Stomach (tissue), 9 donors: ENCODE results near the gene ACP4. TPM values are rescaled to one million over a fixed set of nuclear protein-coding genes. Genes with fewer than 3 reads are reported as not detected.

Experiments
- DNase-seq, 2 donors: peaks; one replicate each; pipeline versions ENCODE4 v3.0.0 to v3.0.0-alpha.2; 2013 to 2019
- H3K27ac ChIP-seq, 5 donors: fragments of 200-600 bp in 4 of 5; sonication (generic) in 4 of 5; one replicate each; pipeline ENCODE4 v1.5.1; 2013 to 2019; ENCODE audit warnings: mild to moderate bottlenecking in 1 of 5, moderate library complexity in 1 of 5
- H3K27me3 ChIP-seq, 3 donors: fragments of 200-600 bp; sonication (generic); one replicate each; pipeline ENCODE4 v1.5.1; 2017 to 2019; ENCODE audit warnings: mixed run types in 1 of 3
- H3K36me3 ChIP-seq, 4 donors: fragments of 200-600 bp; sonication (generic); 1 replicate in 3 of 4; 2 replicates in 1 of 4; pipeline ENCODE4 v1.5.1; 2016 to 2019
- H3K4me1 ChIP-seq, 4 donors: fragments of 200-600 bp; sonication (generic); one replicate each; pipeline ENCODE4 v1.5.1; 2016 to 2019
- H3K4me3 ChIP-seq, 4 donors: fragments of 200-600 bp; sonication (generic) in 3 of 4; one replicate each; pipeline ENCODE4 v1.5.1; 2016 to 2019; ENCODE audit warnings: mild to moderate bottlenecking in 1 of 4
- H3K9me3 ChIP-seq, 4 donors: fragments of 200-600 bp; sonication (generic); one replicate each; pipeline ENCODE4 v1.5.1; 2016 to 2019
- EP300 ChIP-seq: sonication (generic); formaldehyde crosslinking; IDR thresholded peaks from one replicate; pipeline ENCODE4 v1.6.1; 2017; ENCODE audit warnings: antibody characterized with exemption
- POLR2A ChIP-seq, 4 donors: fragments of 450-650 bp; IDR thresholded peaks; one replicate each; pipeline ENCODE4 v1.6.1; 2016; ENCODE audit warnings: antibody characterized with exemption in 4 of 4, control low read depth in 2 of 4, mild to moderate bottlenecking in 1 of 4, moderate library complexity in 1 of 4
- POLR2AphosphoS5 ChIP-seq, 3 donors: sonication (generic); formaldehyde crosslinking; IDR thresholded peaks; one replicate each; pipeline ENCODE4 v1.6.1; 2016; ENCODE audit warnings: antibody characterized with exemption in 3 of 3
- WGBS, 5 donors: extraction: QIAGEN DNeasy Blood & Tissue Kit in 3 of 5; methylation state at CpG; one replicate each; pipeline versions ENCODE4 v1.1.5 to v1.1.7; 2013 to 2018; 5-methylcytosine and 5-hydroxymethylcytosine counted together
- intact Hi-C: fragments of 100-400 bp; cut with DNase I; formaldehyde crosslinking; loops from one replicate; pipeline ENCODE4 v1.15.1; 2023; ENCODE audit warnings: low total_unique reads
- polyA plus RNA-seq, 3 donors: library from polyadenylated mRNA; stranded (reverse); fragments of 200-250 nt; gene quantifications; one replicate each; pipeline ENCODE4 v1.2.3, GENCODE V29; 2013
- total RNA-seq, 5 donors: library from RNA; depleted of rRNA; stranded (reverse); fragments of >200 nt; gene quantifications; one replicate each; pipeline versions ENCODE4 v1.1.0 to v1.2.3, GENCODE V29; 2014 to 2016
- TF ChIP-seq, protein P1 (sequence below), 7 experiments: fragments of 450-650 bp in 4 of 7; fragments of 200-600 bp in 3 of 7; sonication (generic) in 3 of 7; IDR thresholded peaks; one replicate each; pipeline ENCODE4 v1.5.1; 2016 to 2019; ENCODE audit warnings: antibody characterized with exemption in 7 of 7, control low read depth in 2 of 7, mild to moderate bottlenecking in 1 of 7
- donor health status: healthy with polysubstance abuse.
- donor health status: Bipolar disorder and iron deficiency.
- donor health status: healthy.

The ACP4 gene
- total and polyA plus RNA-seq, 8 donors = not detected

DNA sequence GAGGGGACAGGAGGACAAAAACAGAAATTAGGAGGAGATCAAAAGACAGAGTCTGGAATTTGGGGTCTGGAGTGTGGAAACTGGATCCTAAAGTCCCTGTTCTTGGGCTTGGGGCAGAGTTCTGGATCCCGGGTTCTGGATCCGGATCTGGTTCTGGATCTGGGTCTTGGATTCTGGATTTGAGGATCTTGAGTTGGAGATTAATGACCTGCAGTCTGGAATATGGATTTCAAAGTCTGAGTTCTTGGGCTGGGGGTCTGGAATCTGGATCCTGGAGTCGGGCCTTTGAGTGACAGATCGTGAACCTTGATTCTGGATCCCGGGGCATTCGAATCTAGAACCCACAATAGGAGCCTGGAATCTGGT lies 43.6 kb downstream of the ACP4 start:
- H3K27ac ChIP-seq = no peak overlapping the region
- H3K9me3 ChIP-seq = no peaks in the 10 kb centered on the region
- H3K4me3 ChIP-seq = no peak overlapping the region
- TF ChIP-seq POLR2AphosphoS5 (IDR thresholded peaks at IDR 0.05) (no peak), EP300 (no peak), POLR2A (IDR thresholded peaks at IDR 0.05) (no peak)
- TF ChIP-seq, protein P1, sequence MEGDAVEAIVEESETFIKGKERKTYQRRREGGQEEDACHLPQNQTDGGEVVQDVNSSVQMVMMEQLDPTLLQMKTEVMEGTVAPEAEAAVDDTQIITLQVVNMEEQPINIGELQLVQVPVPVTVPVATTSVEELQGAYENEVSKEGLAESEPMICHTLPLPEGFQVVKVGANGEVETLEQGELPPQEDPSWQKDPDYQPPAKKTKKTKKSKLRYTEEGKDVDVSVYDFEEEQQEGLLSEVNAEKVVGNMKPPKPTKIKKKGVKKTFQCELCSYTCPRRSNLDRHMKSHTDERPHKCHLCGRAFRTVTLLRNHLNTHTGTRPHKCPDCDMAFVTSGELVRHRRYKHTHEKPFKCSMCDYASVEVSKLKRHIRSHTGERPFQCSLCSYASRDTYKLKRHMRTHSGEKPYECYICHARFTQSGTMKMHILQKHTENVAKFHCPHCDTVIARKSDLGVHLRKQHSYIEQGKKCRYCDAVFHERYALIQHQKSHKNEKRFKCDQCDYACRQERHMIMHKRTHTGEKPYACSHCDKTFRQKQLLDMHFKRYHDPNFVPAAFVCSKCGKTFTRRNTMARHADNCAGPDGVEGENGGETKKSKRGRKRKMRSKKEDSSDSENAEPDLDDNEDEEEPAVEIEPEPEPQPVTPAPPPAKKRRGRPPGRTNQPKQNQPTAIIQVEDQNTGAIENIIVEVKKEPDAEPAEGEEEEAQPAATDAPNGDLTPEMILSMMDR (IDR thresholded peaks at IDR 0.05) = no peak
- WGBS, 5 donors = 90 to 97% (median 95%) methylated on average over 6 of the region's 6 CpGs
- intact Hi-C loops = no loop called here
- H3K27me3 ChIP-seq = peaks cover 4 to 95% (median 28%) of the 10 kb centered on the region in 3 donors
- H3K36me3 ChIP-seq = no peaks in the 10 kb centered on the region
- peaks cover 7 to 16% (median 14%) of the 10 kb centered on the region in 4 donors for H3K4me1 ChIP-seq
- DNase-seq = no peak

DNA sequence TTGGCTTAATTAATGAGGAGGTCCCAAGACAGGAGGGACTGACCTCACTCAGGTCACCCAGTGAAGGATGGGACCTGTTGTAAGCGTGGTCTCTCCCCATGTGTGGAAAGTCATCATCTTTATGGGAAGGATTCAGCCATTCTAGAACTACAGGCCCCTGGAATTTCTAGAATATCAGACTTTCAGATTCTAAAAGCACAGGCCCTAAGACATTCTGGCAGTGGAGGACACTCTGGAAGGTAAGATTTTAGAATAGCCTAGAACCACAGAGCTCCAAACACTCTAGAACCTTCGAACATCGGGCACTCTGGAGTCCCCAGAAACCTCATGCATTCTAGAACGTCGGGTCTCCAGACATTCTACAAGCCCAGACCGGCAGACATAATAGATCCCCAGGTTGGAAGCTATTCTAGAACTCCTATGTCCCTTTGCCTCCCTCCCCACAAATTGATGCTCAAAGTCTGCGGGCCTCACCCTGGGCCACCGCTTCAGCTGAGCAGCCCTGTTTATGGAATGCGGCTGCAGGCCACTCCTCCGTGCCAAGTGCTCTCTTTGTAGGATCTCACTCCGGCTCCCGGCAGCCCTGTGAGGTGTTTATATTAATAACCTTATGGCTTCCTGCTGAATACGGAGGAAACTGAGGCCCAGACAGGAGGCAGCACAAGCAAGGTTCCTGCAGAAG lies 45.0 kb downstream of the ACP4 start:
- peak overlapping the region; percentile 47 to 60 (median 56) for H3K4me3 ChIP-seq
- peaks cover 7 to 16% (median 14%) of the 10 kb centered on the region in 4 donors for H3K4me1 ChIP-seq
- intact Hi-C loops = no loop called here
- no peaks in the 10 kb centered on the region for H3K36me3 ChIP-seq
- peak overlapping the region in 1 of 5 donors; percentile 2 for H3K27ac ChIP-seq
- WGBS, 5 donors = 28 to 31% (median 29%) methylated on average over 12 to 13 of the region's 13 CpGs
- no peak for DNase-seq
- peaks cover 4 to 94% (median 28%) of the 10 kb centered on the region in 3 donors for H3K27me3 ChIP-seq
- H3K9me3 ChIP-seq = no peaks in the 10 kb centered on the region
- TF ChIP-seq POLR2AphosphoS5 (IDR thresholded peaks at IDR 0.05) (no peak), EP300 (no peak), POLR2A (IDR thresholded peaks at IDR 0.05) (no peak)
- TF ChIP-seq, protein P1 (IDR thresholded peaks at IDR 0.05) = no peak

DNA sequence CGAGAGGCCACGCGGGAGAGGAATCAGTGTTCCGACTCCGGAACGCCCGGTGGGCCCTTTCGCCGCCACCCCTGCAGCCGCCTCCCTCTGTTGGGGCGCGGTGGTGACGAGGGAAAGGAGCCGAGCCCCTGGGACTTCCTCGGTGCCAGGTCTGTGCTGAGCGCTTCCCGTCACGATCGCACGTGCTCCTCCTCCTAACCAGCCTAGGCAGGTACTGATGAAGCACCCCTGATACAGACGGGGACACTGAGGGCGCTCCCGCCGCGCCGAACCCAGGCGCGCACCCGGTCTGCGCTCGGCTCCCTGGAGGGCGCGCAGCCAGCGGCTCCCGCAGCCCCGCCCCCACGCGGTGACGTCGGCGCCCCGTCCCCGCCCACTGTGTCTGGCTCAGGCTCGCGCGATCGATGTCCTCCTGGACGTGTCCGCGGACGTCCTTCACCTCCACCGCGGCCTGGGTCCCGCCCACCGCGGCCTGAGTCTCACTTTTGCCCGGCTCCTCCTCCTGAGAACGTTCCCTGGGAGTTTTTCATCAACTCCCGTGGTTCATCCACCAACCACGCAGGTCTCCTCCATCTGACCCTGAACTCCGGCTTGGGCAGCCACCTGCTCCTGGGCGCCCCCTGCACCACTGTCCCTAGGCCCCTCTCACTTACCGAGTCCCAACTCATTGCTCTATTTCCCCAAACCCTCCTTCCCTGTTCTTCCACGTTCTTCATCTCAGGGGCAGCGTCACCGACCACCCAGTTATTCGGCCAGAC lies 45.7 kb downstream of the ACP4 start:
- peak; percentile 78 to 93 for DNase-seq
- Histone ChIP-seq H3K4me3 (peak overlapping the region; percentile 47 to 60 (median 56)), H3K27me3 (peaks cover 4 to 90% (median 28%) of the 10 kb centered on the region in 3 donors), H3K4me1 (peaks cover 7 to 16% (median 14%) of the 10 kb centered on the region in 4 donors), H3K9me3 (no peaks in the 10 kb centered on the region), H3K27ac (peak overlapping the region in 1 of 5 donors; percentile 2), H3K36me3 (no peaks in the 10 kb centered on the region)
- peak in 1 of 3 donors; percentile 46 for TF ChIP-seq POLR2AphosphoS5 (IDR thresholded peaks at IDR 0.05)
- no peak for TF ChIP-seq EP300
- WGBS, 5 donors = 2 to 5% (median 4%) methylated on average over 41 to 67 of the region's 67 CpGs
- intact Hi-C loops = no loop called here

DNA sequence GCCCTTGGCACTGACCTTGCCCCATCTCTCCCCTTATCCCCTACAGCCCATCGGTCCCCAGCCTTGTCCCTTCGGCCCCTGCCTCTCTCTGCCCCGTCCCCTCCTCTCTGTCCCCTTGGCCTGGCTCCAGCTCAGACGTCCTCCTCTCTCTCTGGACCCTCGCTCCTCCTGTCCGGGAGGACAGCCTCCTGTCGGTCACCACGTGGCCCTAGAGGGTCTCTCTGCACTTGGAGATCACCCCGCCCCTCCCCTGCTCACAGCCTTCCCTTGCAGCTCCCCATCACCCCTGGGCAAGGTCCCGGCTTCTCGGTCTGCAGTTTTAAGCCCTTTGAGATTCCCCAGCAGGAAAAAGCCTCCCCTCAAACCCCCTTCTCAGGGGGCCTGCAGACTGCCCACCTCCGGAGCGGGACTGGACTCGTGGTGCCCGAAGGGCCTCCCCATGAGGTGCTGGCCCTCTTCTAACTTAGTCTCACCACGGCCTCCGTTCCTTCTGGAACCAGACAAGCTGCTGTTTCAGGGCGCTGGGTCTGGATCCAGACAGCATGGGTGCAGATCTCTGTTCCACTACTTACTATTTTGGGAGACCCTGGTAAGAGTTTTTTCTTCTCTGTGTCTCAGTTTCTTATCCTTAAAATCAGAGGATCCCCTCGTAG lies 46.5 kb downstream of the ACP4 start:
- TF ChIP-seq POLR2AphosphoS5 (IDR thresholded peaks at IDR 0.05) (no peak), POLR2A (IDR thresholded peaks at IDR 0.05) (no peak), EP300 (no peak)
- TF ChIP-seq, protein P1 (IDR thresholded peaks at IDR 0.05) = no peak
- 44 to 52% (median 47%) methylated on average over 19 of the region's 19 CpGs for WGBS, 5 donors
- peaks cover 7 to 16% (median 14%) of the 10 kb centered on the region in 4 donors for H3K4me1 ChIP-seq
- DNase-seq = no peak
- H3K36me3 ChIP-seq = no peaks in the 10 kb centered on the region
- intact Hi-C loops = no loop called here
- H3K27ac ChIP-seq = no peak overlapping the region
- no peaks in the 10 kb centered on the region for H3K9me3 ChIP-seq
- H3K27me3 ChIP-seq = peaks cover 0 to 83% (median 28%) of the 10 kb centered on the region in 3 donors
- H3K4me3 ChIP-seq = peak overlapping the region in 1 of 4 donors; percentile 60
